NCI-H1092 (cell line): Measurements from ENCODE around the gene NR3C2.
"Not testable (repeated sequence)": the region's sequence is repeated elsewhere in the genome, so short reads cannot be mapped to it uniquely, and the experiment has no call there.

Experiments used
- DNase-seq: peaks from one replicate; lab custom pipeline; 2025; lab: John Stamatoyannopoulos, UW

The NR3C2 gene

GRCh38 chr4:148166132-148166591, 276.1 kb downstream of the NR3C2 start:
- no peak for DNase-seq

- DNase-seq, result no peak
These were observed 277.7 kb downstream of the NR3C2 start for GRCh38 chr4:148164557-148164956.

- DNase-seq, result no peak
These were observed 279.2 kb downstream of the NR3C2 start for GRCh38 chr4:148162991-148163390.

GRCh38 chr4:148162519-148162918, 279.7 kb downstream of the NR3C2 start:
- DNase-seq, result no peak

- DNase-seq, result no peak
These were observed 280.6 kb downstream of the NR3C2 start for GRCh38 chr4:148161601-148162000.

GRCh38 chr4:148159793-148160192, 282.4 kb downstream of the NR3C2 start:
- DNase-seq, result no peak

GRCh38 chr4:148154769-148155168, 287.4 kb downstream of the NR3C2 start:
- no peak for DNase-seq

GRCh38 chr4:148152868-148153625, 289.2 kb downstream of the NR3C2 start:
- DNase-seq, result no peak

- DNase-seq, result no peak
These were observed 290.4 kb downstream of the NR3C2 start for GRCh38 chr4:148151806-148152205.

- DNase-seq, result no peak
These were observed 296.7 kb downstream of the NR3C2 start for GRCh38 chr4:148145475-148145874.

- DNase-seq, result no peak
These were observed 299.0 kb downstream of the NR3C2 start for GRCh38 chr4:148143174-148143573.

GRCh38 chr4:148141501-148141900, 300.7 kb downstream of the NR3C2 start:
- no peak for DNase-seq

GRCh38 chr4:148126825-148127224, 315.4 kb downstream of the NR3C2 start:
- no peak for DNase-seq

GRCh38 chr4:148124512-148124911, 317.7 kb downstream of the NR3C2 start:
- no peak for DNase-seq

GRCh38 chr4:148123161-148123560, 319.1 kb downstream of the NR3C2 start:
- not testable (repeated sequence) for DNase-seq

GRCh38 chr4:148120216-148120615, 322.0 kb downstream of the NR3C2 start:
- DNase-seq, result no peak

- no peak for DNase-seq
These were observed 323.6 kb downstream of the NR3C2 start for GRCh38 chr4:148118633-148119032.

- no peak for DNase-seq
These were observed 324.0 kb downstream of the NR3C2 start for GRCh38 chr4:148118179-148118578.

- DNase-seq, result no peak
These were observed 325.2 kb downstream of the NR3C2 start for GRCh38 chr4:148116969-148117368.

- DNase-seq, result no peak
These were observed 325.9 kb downstream of the NR3C2 start for GRCh38 chr4:148116264-148116663.

GRCh38 chr4:148114436-148114835, 327.8 kb downstream of the NR3C2 start:
- no peak for DNase-seq

- no peak for DNase-seq
These were observed 329.8 kb downstream of the NR3C2 start for GRCh38 chr4:148112231-148112982.

GRCh38 chr4:148110169-148110568, 332.0 kb downstream of the NR3C2 start:
- DNase-seq, result no peak
